CD4-positive, alpha-beta T cell treated with Interferon gamma for 1 hour (primary cell): ENCODE data around the gene MAGIX.
A peak's percentile ranks its signal among the peaks of the same experiment; 100 is the strongest.
"Not testable (repeated sequence)": the region's sequence is repeated elsewhere in the genome, so short reads cannot be mapped to it uniquely, and the experiment has no call there.

Experiments used
- DNase-seq: peaks from one replicate; pipeline ENCODE4 v3.0.0-alpha.2; 2020

Gene MAGIX

DNA sequence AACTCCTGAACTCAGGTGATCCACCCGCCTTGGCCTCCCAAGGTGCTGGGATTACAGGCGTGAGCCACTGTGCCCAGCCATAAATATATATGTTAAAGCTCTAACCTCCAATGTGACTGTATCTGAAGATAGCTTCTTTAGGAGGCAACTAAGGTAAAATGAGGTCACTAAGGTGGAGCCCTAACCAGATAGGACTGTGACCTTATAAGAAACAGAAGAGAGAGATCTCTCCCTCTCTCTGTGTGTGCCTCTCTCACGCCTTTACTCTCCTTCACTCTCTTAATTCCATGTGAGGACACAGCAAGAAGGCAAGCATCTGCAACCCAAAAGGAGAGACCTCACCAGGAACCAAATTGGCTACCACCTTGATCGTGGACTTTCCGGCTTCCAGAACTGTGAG lies 926 bp upstream of the MAGIX start:
- DNase-seq: no peak

DNA sequence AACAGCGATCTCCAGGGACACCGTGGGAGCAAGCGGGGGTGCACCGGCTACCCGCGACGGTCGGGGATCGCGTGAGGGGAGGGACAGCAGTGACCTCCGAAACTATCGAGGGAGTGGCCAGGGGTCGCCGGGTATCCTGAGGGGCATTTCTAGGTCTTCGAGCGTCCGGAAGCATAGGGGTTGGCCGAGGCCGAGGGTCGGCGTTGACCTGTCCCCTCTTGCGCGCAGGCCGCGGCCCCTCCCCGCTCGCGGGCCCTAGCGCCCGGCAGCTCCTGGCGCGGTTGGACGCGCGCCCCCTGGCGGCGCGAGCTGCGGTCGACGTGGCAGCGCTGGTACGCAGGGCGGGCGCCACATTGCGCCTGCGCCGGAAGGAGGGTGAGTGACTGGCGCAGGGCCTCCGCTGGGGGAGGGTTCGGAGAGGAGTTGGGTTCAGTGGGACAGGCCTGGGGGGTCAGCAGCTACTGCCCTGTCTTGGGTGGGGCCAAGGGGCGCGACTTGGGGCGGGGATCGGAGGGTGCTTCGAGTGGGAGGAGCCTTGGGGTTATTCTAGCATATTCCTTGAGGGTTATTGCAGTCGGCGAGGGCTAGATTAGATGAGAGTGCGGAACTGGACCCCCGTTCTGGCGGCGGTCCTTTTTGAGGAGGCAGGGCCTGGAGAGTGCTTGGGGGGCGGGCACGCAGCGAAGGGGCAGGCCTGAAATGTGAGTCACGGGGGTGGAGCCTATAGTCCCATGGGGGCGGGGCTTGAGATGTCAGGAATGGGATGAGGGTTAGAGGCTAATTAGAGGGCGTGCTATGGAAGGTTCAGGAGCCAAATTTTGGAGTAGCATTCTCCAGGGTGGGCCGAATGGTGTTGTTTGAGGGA lies 1.2 kb downstream of the MAGIX start:
- peak; percentile 86 for DNase-seq

DNA sequence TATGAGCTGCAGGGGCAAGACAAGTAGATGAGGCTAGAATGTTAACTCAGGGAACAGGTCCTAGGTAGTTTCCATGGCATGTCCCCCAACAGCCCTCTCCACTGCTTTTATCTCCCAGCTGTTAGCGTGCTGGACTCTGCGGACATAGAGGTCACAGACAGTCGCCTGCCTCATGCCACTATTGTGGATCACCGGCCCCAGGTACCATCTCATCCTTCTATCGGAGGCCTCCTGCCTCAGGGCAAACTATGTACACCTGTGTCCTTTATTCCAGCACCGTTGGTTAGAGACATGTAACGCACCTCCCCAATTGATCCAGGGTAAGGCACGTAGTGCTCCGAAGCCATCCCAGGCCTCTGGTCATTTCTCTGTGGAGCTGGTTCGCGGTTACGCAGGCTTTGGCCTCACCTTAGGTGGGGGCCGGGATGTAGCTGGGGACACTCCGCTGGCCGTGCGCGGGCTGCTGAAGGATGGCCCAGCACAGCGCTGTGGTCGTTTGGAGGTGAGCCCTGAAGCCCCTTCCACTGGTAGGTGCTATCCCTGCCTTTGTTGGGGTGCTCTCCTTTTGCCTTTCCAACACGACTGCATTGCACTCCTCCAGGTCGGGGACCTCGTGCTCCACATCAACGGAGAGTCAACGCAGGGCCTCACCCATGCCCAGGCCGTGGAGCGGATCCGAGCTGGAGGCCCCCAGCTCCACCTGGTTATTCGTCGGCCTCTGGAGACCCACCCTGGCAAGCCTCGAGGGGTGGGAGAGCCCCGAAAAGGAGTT lies 2.2 kb downstream of the MAGIX start:
- no peak for DNase-seq

DNA sequence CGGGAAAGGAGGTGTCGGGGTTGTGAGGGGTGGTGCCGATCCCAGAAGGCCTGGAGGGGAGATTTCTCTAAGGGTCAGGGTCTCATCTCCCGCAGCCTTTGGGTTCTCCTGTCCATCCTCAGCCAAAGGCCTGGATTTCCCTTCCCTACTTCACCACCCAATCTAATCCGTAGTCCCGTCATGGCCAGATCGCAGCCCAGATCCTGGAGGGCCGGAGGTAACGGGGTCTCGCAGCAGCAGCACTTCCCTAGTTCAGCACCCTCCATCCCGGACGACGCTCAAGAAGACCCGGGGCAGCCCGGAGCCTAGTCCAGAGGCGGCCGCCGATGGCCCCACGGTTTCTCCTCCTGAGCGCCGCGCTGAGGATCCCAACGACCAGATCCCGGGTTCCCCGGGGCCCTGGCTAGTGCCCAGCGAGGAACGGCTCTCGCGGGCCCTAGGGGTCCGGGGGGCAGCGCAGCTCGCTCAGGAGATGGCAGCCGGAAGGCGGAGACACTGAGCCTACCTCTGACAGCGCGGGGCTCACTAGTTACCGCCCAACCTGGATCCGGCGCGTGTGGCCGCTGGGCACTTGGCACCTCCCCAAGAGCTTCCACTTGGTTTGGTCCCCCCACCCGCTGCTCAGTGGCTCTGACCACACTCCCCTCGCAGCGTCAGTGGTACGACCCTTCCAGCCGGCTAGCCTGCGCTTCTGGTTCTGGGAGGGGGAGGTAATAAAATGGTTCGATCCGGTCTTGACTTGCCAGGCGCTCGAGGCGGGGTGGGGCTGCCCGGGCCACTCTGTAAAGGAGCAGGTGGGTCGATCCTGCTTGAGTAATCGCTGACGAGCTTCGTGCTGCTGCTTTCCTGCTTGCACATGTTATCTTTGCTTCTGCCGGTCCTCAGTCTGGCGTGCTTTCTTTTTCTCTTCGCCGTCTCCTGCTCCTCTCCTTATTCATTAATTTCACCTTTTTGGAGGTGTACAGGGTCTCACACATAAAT lies 3.6 kb downstream of the MAGIX start:
- DNase-seq: peak; percentile 84

DNA sequence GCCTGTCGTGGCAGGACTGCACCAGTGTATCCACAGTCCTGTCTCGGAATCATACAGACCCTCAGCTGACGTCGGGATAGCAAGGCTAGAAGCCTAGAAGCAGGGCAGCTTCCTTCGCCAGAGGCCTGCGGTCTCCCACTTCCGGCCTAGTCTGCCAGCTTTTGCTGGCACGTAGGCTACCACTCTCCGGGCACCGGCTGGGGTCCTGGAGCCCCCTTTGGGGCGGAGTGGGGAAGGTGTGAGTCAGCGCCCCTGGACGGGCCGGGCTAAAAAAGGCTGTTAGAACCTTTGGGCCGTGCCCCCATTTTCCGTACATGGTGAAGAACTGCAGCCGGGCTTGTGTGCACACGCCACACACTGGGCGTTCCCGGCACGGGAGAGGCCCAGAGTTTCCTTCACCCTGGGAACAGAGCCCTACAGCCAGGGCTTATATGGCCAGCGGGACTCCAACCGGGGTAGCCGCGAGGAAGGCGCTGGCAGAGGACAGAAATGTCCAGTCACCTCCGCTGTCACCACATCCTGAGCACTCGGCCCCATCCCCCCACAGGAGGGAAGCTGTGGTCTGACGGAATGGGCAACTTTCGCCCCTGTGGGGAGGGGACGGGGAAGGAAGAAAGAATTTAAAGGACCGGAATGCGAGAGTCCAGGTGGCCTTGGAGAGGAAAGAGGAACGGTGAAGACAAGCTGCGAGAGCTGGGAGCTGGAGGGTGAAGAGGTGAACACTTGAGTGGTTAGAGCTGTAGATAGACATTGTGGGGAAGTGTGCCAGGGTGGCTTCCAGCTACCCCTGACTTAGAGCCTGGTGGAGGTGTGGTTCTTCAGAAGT lies 4.6 kb downstream of the MAGIX start:
- peak; percentile 77 for DNase-seq

DNA sequence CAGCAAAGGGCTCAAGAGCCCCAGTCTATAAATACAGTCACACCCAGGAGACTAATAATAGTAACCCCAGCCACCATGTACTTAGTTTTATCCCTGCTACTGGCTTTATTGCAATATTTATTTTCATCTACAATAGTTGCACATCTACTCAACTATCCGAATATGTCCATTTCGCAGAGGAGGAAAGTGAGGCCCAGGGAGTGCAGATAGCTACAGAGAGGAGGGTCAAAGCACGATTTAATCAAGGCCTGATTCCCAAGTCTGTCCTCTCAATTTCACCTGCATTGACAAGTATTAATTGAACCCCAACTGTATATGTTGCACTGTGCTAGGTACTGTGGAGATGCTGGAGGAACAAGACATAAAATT lies 5.2 kb downstream of the MAGIX start:
- no peak for DNase-seq

DNA sequence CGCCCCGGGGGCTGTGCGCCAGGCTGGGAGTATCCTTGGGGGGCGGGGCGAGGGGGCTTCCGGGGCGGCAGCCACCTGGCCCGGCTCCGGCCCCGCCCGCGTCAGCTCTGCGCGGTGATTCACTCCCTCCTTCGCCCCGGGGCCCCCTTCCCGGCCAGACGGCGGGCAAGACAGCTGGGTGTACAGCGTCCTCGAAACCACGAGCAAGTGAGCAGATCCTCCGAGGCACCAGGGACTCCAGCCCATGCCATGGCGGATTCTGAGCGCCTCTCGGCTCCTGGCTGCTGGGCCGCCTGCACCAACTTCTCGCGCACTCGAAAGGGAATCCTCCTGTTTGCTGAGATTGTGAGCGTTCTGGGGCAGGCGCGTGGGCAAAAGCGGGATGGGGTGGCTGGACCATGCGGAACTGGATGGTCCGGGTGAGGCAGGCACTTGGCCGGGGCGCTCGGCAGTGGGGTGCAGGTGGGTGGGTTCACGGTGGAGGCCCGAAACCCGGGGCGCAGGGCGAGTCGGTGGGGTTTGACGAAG lies 9.3 kb downstream of the MAGIX start, which contains the start of gene PLP2:
TSS of gene PLP2 (plus strand) at position 147 of the 528 bp plus-strand sequence. CDS start at position 250, 103 bp downstream.
- peak; percentile 68 for DNase-seq

DNA sequence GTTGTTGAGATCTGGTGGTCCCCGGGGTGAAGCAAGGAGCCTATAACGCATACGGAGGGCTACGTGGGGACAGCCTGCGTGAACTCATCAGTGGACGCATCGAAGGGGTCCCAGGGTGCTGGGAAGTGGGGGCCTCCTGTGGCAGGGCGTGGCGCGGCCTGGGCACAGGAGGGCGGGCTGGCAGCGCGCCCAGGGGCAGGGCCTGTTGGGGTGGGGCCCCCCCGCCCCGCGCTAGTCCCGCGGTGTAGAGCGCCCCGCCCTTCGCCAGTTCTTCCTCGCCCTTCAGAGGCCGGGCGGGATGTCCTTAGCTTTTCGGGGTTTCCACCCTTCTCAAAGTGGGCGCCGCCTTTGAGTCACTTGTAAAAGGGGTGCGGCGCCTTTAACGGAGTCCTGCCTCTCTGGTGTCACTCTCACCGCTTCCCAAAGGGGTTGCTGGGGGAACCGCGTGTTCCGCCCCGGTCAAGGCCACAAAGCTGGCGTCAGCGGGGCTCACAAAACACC lies 9.8 kb downstream of the MAGIX start:
- DNase-seq: peak; percentile 76

DNA sequence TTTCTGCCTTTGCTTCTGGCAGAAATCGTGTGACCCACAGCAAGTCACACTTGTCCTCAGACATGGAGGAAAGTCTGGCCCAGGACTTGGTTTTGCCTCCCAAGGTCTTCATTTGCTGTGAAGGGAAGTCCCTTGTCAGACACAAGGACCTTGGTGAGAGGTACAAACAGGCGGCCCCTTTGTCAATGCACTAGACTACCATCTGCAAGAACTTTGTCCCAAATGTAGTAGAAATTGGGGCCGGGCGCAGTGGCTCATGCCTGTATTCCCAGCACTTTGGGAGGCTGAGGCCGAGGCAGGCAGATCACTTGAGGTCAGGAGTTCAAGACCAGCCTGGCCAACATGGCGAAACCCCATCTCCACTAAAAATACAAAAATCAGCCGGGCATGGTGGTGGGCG lies 11.0 kb downstream of the MAGIX start:
- DNase-seq: not testable (repeated sequence)

DNA sequence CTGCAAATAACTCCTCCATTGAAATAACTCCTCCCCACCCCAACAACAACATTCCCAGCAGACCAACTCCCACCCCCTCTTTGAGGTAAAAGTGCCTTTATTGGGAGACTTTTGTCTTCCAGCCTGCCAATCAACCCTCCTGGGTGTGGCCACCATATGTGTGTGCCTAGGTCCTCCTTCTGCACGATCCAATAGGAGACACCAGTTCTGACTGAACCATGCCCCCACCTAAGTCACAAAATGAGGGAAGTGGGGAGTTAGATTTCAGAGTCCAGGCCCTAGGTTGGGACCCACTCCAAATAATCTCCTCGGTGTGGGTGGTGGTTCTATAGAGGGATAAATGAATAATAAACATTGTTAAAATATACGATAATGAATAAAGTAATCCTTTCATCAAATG lies 12.2 kb downstream of the MAGIX start:
- no peak for DNase-seq

DNA sequence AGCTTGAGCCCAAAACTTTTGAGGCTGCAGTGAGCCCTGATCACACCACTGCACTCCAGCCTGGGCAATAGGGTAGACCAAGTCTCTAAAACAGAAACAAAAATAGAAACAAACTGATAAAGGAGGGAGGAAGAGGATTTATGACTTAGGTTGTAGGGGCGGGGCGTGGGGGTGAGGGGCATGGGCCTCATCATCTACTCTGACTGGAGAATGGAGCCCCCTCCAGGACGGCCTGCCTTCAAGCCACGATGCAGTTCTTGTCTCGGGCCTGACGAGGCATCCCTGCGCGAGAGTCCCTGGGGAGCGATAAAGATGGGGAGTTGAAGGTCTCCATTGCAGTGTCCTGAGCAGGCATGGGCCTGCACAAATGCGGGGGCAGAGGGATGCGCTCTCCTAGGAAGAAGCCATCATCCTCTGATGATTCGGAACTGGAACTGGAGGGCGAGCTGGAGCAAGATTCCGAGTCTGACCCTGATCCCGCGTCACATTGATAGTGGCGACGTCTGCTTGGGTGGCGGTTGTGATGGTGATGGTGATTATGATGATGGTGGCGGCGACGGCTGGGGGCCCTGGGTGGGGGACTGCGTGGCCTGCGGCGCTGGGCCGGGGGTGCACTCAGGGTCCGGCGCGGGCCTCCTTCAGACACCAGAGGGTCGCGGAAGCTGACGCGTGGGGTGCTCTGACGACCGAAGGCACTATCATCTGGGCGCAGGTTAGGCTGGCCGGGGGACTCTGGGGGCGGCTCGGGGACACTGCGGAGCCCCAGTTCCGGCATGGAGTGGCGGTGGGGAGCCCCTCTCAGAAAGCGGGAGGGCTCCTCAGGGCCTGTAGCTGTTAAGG lies 13.1 kb downstream of the MAGIX start:
- DNase-seq: no peak

DNA sequence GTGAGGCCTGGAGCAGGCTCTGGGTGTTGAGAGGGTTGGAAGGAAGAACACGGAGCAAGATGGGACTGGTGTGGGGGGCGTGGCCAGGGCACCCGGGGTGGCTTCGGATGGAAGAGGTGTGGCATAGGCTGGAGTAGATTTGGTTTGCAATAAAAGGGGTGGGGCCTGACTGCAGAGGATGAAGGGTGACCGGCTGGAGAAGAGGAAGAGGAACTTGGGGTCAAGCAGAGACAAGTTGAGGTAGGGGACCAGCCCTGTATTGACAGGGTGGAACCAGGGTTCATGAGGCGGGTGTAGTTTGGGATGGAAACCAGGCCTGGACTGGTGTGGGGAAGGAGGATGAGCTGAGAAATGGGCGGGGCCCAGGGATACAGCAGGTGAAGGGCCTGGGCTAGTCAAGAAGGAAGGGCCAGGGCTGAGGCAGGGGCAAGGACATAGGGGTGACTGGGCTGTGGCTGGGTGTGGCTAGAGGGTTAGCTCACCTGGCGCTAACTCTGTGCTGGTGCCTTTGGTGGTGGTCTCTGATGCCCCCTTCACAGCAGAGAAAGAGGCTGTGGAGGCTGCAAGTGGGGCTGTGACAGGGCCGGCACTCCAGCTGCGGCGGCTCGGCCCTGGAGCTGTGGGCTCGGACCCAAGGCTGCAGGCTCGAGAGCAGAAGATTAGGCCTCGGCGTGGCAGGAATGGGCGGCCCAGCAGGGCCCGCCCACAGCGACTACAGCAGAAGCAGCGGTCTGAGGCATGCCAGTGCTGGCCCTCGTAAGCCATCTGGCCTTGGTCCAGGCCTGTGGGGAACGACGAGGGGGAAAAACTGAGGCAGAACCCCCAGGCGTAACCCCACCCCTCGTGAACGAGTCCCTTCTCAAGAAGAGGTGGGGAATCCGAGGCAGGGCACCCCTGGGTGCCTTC lies 14.1 kb downstream of the MAGIX start:
- DNase-seq: peak; percentile 46

DNA sequence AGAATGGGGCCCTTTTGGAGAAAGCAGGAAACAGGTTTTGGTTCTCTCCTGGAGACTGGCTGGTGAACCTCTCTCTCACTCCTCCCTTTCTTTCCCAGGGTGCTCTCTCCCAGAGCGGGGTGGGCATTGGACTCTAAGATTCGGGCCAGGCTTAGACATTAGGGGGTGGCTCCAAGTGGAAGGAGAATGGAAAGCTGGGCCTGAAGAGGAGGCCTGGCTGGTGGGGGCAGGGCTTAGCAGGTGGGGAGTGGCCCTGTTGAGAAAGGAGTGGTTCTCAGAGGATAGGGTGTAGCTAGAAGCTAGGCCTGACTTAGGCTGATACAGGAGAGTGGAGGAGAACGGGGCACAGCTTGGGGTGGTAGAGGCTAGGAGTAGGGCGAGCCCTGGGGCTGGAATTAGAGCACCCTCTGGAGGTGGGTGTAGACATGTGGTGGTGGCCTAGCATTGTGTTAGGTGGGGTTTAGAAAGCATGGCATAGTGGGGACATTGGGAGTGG lies 14.8 kb downstream of the MAGIX start:
- DNase-seq: peak; percentile 34

DNA sequence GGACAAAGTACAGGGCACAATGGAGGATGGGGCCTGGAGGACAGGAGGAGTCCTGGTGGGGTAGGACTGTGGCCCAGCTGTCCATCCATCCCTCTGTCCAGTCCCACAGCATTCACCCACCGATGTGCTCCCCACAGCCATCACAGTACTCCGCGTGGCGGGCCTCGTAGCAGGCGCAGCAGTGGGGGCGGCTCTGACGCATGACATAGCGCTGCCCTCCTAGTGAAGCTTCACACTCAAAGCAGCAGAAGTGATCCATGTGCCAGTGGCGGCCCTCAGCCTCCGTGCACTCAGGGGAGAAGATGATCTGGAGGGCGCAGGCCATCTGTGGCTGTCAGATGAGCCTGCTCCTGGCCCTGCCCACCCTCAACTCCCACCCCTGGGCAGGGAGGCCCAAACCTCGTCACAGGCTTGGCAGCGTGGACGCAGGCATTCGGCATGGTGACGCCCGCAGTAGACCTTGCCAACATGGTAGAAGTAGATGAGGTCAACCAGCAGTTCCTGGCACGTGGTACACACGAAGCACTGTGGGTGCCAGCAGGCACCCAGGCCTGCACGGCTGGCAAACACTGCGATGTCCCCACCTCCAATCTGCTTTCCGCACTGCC lies 15.4 kb downstream of the MAGIX start:
- no peak for DNase-seq

DNA sequence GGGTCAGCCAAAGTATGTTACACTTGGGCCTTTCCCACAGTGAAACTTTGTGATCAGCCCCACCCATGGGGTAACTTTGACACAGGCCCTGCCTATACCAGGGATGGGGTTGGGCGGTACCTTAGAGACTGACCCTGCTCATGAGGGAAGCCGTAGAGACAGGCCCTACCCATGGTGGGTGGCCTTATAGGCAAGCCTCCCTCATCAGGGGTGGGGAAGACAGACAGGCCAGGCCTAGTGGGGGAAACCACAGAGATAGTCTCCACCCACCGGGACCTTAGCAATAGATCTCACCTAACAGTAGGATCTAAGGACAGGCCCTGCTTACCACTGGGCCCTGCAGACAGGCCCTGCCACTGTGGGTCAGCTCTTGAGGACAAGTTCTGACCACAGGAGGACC lies 16.0 kb downstream of the MAGIX start:
- no peak for DNase-seq

DNA sequence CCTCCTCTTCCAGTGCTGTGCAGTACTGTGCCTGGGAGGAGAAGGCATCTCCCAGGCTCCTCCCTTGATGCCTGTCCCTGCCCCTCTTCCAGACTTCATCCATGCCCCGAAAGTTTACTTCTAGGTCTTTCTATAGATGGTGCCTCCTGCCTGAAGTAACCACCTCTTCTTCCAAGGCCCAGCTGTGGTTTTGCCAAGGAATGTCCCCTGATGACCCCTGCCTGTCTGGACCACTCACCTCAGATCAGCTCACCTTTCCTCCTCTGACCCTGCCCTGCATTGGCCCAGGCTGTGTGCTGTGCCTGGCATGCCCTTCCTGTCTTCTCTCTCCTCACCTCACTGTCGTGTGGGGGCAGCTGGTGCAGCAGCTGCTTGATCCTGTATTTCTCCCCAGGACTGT lies 16.8 kb downstream of the MAGIX start:
- DNase-seq: no peak

DNA sequence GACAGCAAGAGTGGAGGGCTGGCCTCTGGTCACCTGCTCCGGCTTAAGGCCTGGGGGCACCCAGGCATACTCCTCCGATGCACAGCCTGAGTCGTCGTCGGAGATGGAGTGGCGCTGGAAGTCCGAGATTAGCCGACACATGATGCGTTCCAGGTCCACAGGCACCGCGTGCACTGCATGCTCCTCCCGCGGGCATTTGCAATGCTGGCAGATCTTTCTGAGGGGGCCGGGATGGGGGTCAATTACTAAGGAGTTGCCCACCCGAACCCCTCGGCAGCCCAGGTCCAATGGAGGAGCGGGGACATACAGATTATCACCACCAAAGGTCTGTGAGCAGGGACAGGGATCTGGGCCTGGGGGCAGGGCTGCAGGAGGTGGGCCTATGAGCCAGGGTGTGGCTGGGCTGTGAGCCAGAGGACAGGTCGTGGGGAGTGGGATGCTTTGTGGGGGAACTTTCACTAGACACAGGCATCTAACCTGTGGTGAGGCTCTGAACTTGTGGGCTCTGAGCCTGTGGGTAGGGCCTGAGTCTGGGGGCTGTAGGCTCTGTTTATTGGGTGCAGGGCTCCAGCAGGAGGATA lies 21.2 kb downstream of the MAGIX start:
- DNase-seq: no peak
